GM06990 (cell line): ENCODE measurements around the gene SRGAP1.

ENCODE experiments used
- DNase-seq: peaks from one replicate; pipeline ENCODE4 v3.0.0-alpha.2; 2011; ENCODE audit not compliant: insufficient read length; ENCODE audit errors: extremely low read depth
- H3K27me3 ChIP-seq: replicated peaks from 2 replicates; pipeline ENCODE4 v1.6.0; 2011; ENCODE audit warnings: low read length; ENCODE audit not compliant: control insufficient read depth, insufficient read depth
- H3K36me3 ChIP-seq: 2 replicates; pipeline ENCODE4 v1.5.1; 2011; ENCODE audit warnings: low read length; ENCODE audit not compliant: control insufficient read depth, insufficient read depth
- H3K4me3 ChIP-seq: replicated peaks from 2 replicates; pipeline ENCODE4 v1.5.1; 2011; ENCODE audit warnings: low read depth, mild to moderate bottlenecking, control low read depth, low read length
- CTCF ChIP-seq: IDR thresholded peaks from 2 replicates; pipeline ENCODE4 v1.5.1; 2011; ENCODE audit warnings: low read length, control low read depth, mild to moderate bottlenecking, inconsistent platforms; ENCODE audit not compliant: insufficient read depth, poor library complexity, severe bottlenecking

SRGAP1 gene

GRCh38 chr12:63966606-63966975 is 122.1 kb downstream of the SRGAP1 start:
- no peaks in the 10 kb centered on the region for H3K36me3 ChIP-seq
- H3K27me3 ChIP-seq: no peaks in the 10 kb centered on the region; the same call in 1 of the 2 replicates
- no peak for DNase-seq
- TF ChIP-seq CTCF: no peak
- no peak overlapping the region for H3K4me3 ChIP-seq

- no peak overlapping the region for H3K4me3 ChIP-seq
- DNase-seq: no peak
- H3K27me3 ChIP-seq: no peaks in the 10 kb centered on the region; the same call in 1 of the 2 replicates
- H3K36me3 ChIP-seq: no peaks in the 10 kb centered on the region
- TF ChIP-seq CTCF: no peak
These were observed 123.1 kb downstream of the SRGAP1 start for GRCh38 chr12:63967358-63968145.

- no peak for TF ChIP-seq CTCF
- no peak for DNase-seq
- Histone ChIP-seq H3K27me3 (no peaks in the 10 kb centered on the region; the same call in 1 of the 2 replicates), H3K4me3 (no peak overlapping the region), H3K36me3 (no peaks in the 10 kb centered on the region)
These were observed 124.2 kb downstream of the SRGAP1 start for GRCh38 chr12:63968673-63969072.

GRCh38 chr12:63976902-63977395 is 132.4 kb downstream of the SRGAP1 start:
- no peaks in the 10 kb centered on the region; the same call in 1 of the 2 replicates for H3K27me3 ChIP-seq
- no peak for TF ChIP-seq CTCF
- no peak for DNase-seq

GRCh38 chr12:63977441-63977840 is 132.9 kb downstream of the SRGAP1 start:
- no peaks in the 10 kb centered on the region; the same call in 1 of the 2 replicates for H3K27me3 ChIP-seq
- no peak for DNase-seq
- H3K4me3 ChIP-seq: no peak overlapping the region
- H3K36me3 ChIP-seq: no peaks in the 10 kb centered on the region
- TF ChIP-seq CTCF: no peak

More at GRCh38 chr12:63976902-63977395, 132.4 kb downstream of the SRGAP1 start:
- H3K36me3 ChIP-seq: no peaks in the 10 kb centered on the region
- H3K4me3 ChIP-seq: no peak overlapping the region
